GM19193 (cell line): ENCODE measurements around the gene CDH4.

Source experiments
- POLR2A ChIP-seq: IDR thresholded peaks from 4 replicates; pipeline ENCODE4 v1.6.1; 2011; ENCODE audit not compliant: insufficient read depth, insufficient read length; ENCODE audit errors: extremely low read depth

The CDH4 gene

GRCh38 chr20:61875996-61876395 is 623.9 kb downstream of the CDH4 start:
- TF ChIP-seq POLR2A: no peak

GRCh38 chr20:61876952-61877728 is 625.1 kb downstream of the CDH4 start:
- TF ChIP-seq POLR2A: no peak

GRCh38 chr20:61877776-61878477 is 625.9 kb downstream of the CDH4 start:
- TF ChIP-seq POLR2A: no peak

- TF ChIP-seq POLR2A: no peak
Observed at GRCh38 chr20:61878478-61879302, 626.6 kb downstream of the CDH4 start.

GRCh38 chr20:61879303-61879620 is 627.2 kb downstream of the CDH4 start:
- no peak for TF ChIP-seq POLR2A

GRCh38 chr20:61879694-61880093 is 627.6 kb downstream of the CDH4 start:
- TF ChIP-seq POLR2A: no peak

GRCh38 chr20:61880706-61881105 is 628.6 kb downstream of the CDH4 start:
- no peak for TF ChIP-seq POLR2A

GRCh38 chr20:61881416-61881815 is 629.4 kb downstream of the CDH4 start:
- no peak for TF ChIP-seq POLR2A

GRCh38 chr20:61881861-61882260 is 629.8 kb downstream of the CDH4 start:
- TF ChIP-seq POLR2A: no peak

- no peak for TF ChIP-seq POLR2A
Observed at GRCh38 chr20:61882716-61883615, 630.9 kb downstream of the CDH4 start.

GRCh38 chr20:61883857-61884393 is 631.9 kb downstream of the CDH4 start:
- TF ChIP-seq POLR2A: no peak

- no peak for TF ChIP-seq POLR2A
Observed at GRCh38 chr20:61884571-61885389, 632.7 kb downstream of the CDH4 start.

- TF ChIP-seq POLR2A: no peak
Observed at GRCh38 chr20:61885759-61886715, 634.0 kb downstream of the CDH4 start.
